AG20443 (cell line): ENCODE results near the gene SPATA24.
A peak's percentile ranks its signal among the peaks of the same experiment; 100 is the strongest.
"Not testable (repeated sequence)": the region's sequence is repeated elsewhere in the genome, so short reads cannot be mapped to it uniquely, and the experiment has no call there.

Experiments used
- DNase-seq: peaks from one replicate; pipeline ENCODE4 v3.0.0; 2012; ENCODE audit warnings: low spot score, mixed read lengths

The SPATA24 gene

GRCh38 chr5:139394654-139395566, 9.0 kb downstream of the SPATA24 start, which contains the start of gene PROB1:
Gene PROB1 (minus strand): TSS chr5:139395104. CDS start chr5:139395081, 23 bp downstream.
- peak; percentile 61 for DNase-seq

- DNase-seq = peak; percentile 59
Measured at GRCh38 chr5:139394123-139394653, 9.7 kb downstream of the SPATA24 start.

GRCh38 chr5:139393497-139394122, 10.3 kb downstream of the SPATA24 start:
- DNase-seq = no peak

GRCh38 chr5:139392678-139393496, 11.0 kb downstream of the SPATA24 start:
- peak; percentile 70 for DNase-seq

- no peak for DNase-seq
Measured at GRCh38 chr5:139392324-139392677, 11.6 kb downstream of the SPATA24 start.

GRCh38 chr5:139391570-139392323, 12.1 kb downstream of the SPATA24 start:
- DNase-seq = no peak

GRCh38 chr5:139390639-139391569, 13.0 kb downstream of the SPATA24 start:
- no peak for DNase-seq

GRCh38 chr5:139389701-139390638, 13.9 kb downstream of the SPATA24 start, which contains the start of gene MZB1:
Gene MZB1 (minus strand): TSS chr5:139389913. CDS start chr5:139389856, 57 bp downstream.
- no peak for DNase-seq

GRCh38 chr5:139388198-139388821, 15.6 kb downstream of the SPATA24 start:
- peak; percentile 70 for DNase-seq

GRCh38 chr5:139387611-139388197, 16.2 kb downstream of the SPATA24 start:
- DNase-seq = no peak

- DNase-seq = not testable (repeated sequence)
Measured at GRCh38 chr5:139386956-139387355, 16.9 kb downstream of the SPATA24 start.

- no peak for DNase-seq
Measured at GRCh38 chr5:139386050-139386438, 17.8 kb downstream of the SPATA24 start.

- DNase-seq = peak; percentile 66
Measured at GRCh38 chr5:139385061-139386049, 18.5 kb downstream of the SPATA24 start.

- DNase-seq = no peak
Measured at GRCh38 chr5:139384591-139385051, 19.3 kb downstream of the SPATA24 start.

GRCh38 chr5:139383993-139384590, 19.8 kb downstream of the SPATA24 start:
- DNase-seq = no peak

GRCh38 chr5:139383275-139383992, 20.5 kb downstream of the SPATA24 start, which contains the start of gene SLC23A1:
Gene SLC23A1 (minus strand): TSS chr5:139383297. CDS start chr5:139383253, 44 bp downstream.
- no peak for DNase-seq
